ENCODE results near the gene EVA1B.

DNA sequence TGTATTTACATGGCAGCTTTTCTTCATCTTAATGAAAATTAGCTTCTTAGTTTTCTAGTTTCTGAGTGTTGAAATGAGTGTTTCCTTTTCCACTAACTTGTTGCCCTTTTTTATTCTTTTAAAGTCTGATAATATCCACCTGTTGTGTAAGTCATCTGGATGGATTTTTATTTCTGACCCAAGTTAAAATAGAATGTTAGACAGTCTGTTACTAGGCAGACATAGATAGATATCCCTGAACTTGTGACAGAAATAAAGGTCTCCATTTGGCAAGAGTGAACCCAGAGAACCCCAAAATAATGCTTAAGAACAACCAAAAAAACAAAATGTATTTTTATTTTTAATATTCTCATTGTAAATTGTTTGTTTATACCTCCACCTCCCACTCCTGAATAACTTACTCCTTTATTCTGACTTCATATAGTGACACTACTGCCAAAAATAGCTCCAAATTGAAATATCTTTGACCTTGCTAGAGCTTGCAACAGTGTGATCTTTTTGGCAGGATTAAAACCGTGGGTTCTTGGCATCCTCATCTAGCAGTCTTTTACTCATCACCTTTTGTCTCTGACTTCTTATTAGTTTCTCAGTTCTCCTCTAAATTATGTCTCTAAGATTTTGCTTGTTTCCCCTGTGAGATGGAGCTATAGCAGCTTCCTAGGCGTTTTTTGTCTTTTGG, 44.2 kb downstream of the EVA1B start:
- TF ChIP-seq, protein P1, sequence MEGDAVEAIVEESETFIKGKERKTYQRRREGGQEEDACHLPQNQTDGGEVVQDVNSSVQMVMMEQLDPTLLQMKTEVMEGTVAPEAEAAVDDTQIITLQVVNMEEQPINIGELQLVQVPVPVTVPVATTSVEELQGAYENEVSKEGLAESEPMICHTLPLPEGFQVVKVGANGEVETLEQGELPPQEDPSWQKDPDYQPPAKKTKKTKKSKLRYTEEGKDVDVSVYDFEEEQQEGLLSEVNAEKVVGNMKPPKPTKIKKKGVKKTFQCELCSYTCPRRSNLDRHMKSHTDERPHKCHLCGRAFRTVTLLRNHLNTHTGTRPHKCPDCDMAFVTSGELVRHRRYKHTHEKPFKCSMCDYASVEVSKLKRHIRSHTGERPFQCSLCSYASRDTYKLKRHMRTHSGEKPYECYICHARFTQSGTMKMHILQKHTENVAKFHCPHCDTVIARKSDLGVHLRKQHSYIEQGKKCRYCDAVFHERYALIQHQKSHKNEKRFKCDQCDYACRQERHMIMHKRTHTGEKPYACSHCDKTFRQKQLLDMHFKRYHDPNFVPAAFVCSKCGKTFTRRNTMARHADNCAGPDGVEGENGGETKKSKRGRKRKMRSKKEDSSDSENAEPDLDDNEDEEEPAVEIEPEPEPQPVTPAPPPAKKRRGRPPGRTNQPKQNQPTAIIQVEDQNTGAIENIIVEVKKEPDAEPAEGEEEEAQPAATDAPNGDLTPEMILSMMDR (IDR thresholded peaks at IDR 0.05; ENCODE audit: borderline replicate concordance, extremely low read depth, low read length, poor library complexity, severe bottlenecking), result no peak
- no peak for TF ChIP-seq EZH2 (IDR thresholded peaks at IDR 0.05; ENCODE audit: borderline replicate concordance, low read depth, low read length, severe bottlenecking)

All from DND-41 (cell line).